Measurements from ENCODE around the gene LIN37.
A peak's percentile ranks its signal among the peaks of the same experiment; 100 is the strongest.

The LIN37 gene

GRCh38 chr19:35759697-35760096 lies 11.3 kb downstream of the LIN37 start:
- peaks cover 26% of the 10 kb centered on the region for H3K4me1 ChIP-seq (ENCODE audit: insufficient read depth, low read length)
- H3K27ac ChIP-seq (ENCODE audit: low read length), result 0 out of 2 replicates have a peak overlapping the region, but pooled peaks have one; percentile 2
- no peak for TF ChIP-seq CTCF (IDR thresholded peaks at IDR 0.05; ENCODE audit: borderline replicate concordance, extremely low read depth, low read length, poor library complexity, severe bottlenecking)
- TF ChIP-seq EZH2 (IDR thresholded peaks at IDR 0.05; ENCODE audit: borderline replicate concordance, low read depth, low read length, severe bottlenecking), result no peak
- H3K79me2 ChIP-seq (ENCODE audit: insufficient read depth, low read length), result peaks cover 30% of the 10 kb centered on the region
- DNase-seq, result no peak
- peak overlapping the region; percentile 78 for H3K4me2 ChIP-seq (ENCODE audit: insufficient read depth, low read length)
- H4K20me1 ChIP-seq (ENCODE audit: insufficient read depth, low read length), result peaks cover 24% of the 10 kb centered on the region
- no peak overlapping the region for H2AFZ ChIP-seq (ENCODE audit: low read depth, low read length)
- peak overlapping the region; percentile 97; the same call in 1 of the 2 replicates for H3K9ac ChIP-seq (ENCODE audit: low read depth, low read length)
- peak overlapping the region in 1 of 2 experiments; percentile 91; a peak in 1 of 4 replicates for H3K4me3 ChIP-seq (ENCODE audit: low read depth in 1 of 2, low read length in 2 of 2)
- no peaks in the 10 kb centered on the region for H3K27me3 ChIP-seq (ENCODE audit: insufficient read depth, low read length, poor library complexity)
- H3K9me3 ChIP-seq (ENCODE audit: insufficient read depth, low read length, severe bottlenecking), result no peaks in the 10 kb centered on the region
- ATAC-seq (ENCODE audit: insufficient read depth, low read depth), result no peak
- peaks cover 41% of the 10 kb centered on the region for H3K36me3 ChIP-seq (ENCODE audit: insufficient read depth, low read length)

- no peak overlapping the region for H2AFZ ChIP-seq (ENCODE audit: low read depth, low read length)
- peaks cover 30% of the 10 kb centered on the region for H3K79me2 ChIP-seq (ENCODE audit: insufficient read depth, low read length)
- no peak overlapping the region for H3K9ac ChIP-seq (ENCODE audit: low read depth, low read length)
- no peak overlapping the region for H3K27ac ChIP-seq (ENCODE audit: low read length)
- peaks cover 52% of the 10 kb centered on the region for H3K36me3 ChIP-seq (ENCODE audit: insufficient read depth, low read length)
- peaks cover 29% of the 10 kb centered on the region for H4K20me1 ChIP-seq (ENCODE audit: insufficient read depth, low read length)
- H3K4me2 ChIP-seq (ENCODE audit: insufficient read depth, low read length), result no peak overlapping the region
- no peaks in the 10 kb centered on the region for H3K27me3 ChIP-seq (ENCODE audit: insufficient read depth, low read length, poor library complexity)
- TF ChIP-seq EZH2 (IDR thresholded peaks at IDR 0.05; ENCODE audit: borderline replicate concordance, low read depth, low read length, severe bottlenecking) (no peak), CTCF (IDR thresholded peaks at IDR 0.05; ENCODE audit: borderline replicate concordance, extremely low read depth, low read length, poor library complexity, severe bottlenecking) (no peak)
- DNase-seq (no peak), ATAC-seq (ENCODE audit: insufficient read depth, low read depth) (no peak)
- H3K4me3 ChIP-seq (ENCODE audit: low read depth in 1 of 2, low read length in 2 of 2), result no peak overlapping the region
- peaks cover 26% of the 10 kb centered on the region for H3K4me1 ChIP-seq (ENCODE audit: insufficient read depth, low read length)
- H3K9me3 ChIP-seq (ENCODE audit: insufficient read depth, low read length, severe bottlenecking), result no peaks in the 10 kb centered on the region
Measured at GRCh38 chr19:35760711-35761349, 12.5 kb downstream of the LIN37 start.

- Histone ChIP-seq H3K9me3 (ENCODE audit: insufficient read depth, low read length, severe bottlenecking) (no peaks in the 10 kb centered on the region), H3K27ac (ENCODE audit: low read length) (no peak overlapping the region), H3K9ac (ENCODE audit: low read depth, low read length) (no peak overlapping the region), H3K4me1 (ENCODE audit: insufficient read depth, low read length) (peaks cover 3% of the 10 kb centered on the region), H3K4me2 (ENCODE audit: insufficient read depth, low read length) (no peak overlapping the region), H2AFZ (ENCODE audit: low read depth, low read length) (no peak overlapping the region), H3K79me2 (ENCODE audit: insufficient read depth, low read length) (peaks cover 13% of the 10 kb centered on the region), H3K4me3 (ENCODE audit: low read depth in 1 of 2, low read length in 2 of 2) (no peak overlapping the region), H3K27me3 (ENCODE audit: insufficient read depth, low read length, poor library complexity) (no peaks in the 10 kb centered on the region), H4K20me1 (ENCODE audit: insufficient read depth, low read length) (peaks cover 22% of the 10 kb centered on the region), H3K36me3 (ENCODE audit: insufficient read depth, low read length) (peaks cover 76% of the 10 kb centered on the region)
- TF ChIP-seq EZH2 (IDR thresholded peaks at IDR 0.05; ENCODE audit: borderline replicate concordance, low read depth, low read length, severe bottlenecking) (no peak), CTCF (IDR thresholded peaks at IDR 0.05; ENCODE audit: borderline replicate concordance, extremely low read depth, low read length, poor library complexity, severe bottlenecking) (no peak)
- ATAC-seq (ENCODE audit: insufficient read depth, low read depth), result no peak
- no peak for DNase-seq
Measured at GRCh38 chr19:35764432-35765315, 16.3 kb downstream of the LIN37 start.
